A673 (cell line): Measurements from ENCODE around the gene HMCN2. TPM values are rescaled to one million over a fixed set of nuclear protein-coding genes. Genes with fewer than 3 reads are reported as not detected.

Source experiments
- Bru-seq: library from RNA; stranded (reverse); fragments of 400-500 nt; gene quantifications from one replicate; lab custom pipeline; 2021; lab: Mats Ljungman, UMichigan
- BruChase-seq, 2 experiments: library from RNA; stranded (reverse); fragments of 400-500 nt; gene quantifications; one replicate each; lab custom pipeline; 2021; lab: Mats Ljungman, UMichigan
- BruUV-seq: library from RNA; stranded (reverse); fragments of 400-500 nt; replicated peaks from 2 replicates; lab custom pipeline; 2021; lab: Mats Ljungman, UMichigan
- CTCF ChIA-PET: fragments of 300-600 bp; sonication (Branson Sonifier 250); formaldehyde crosslinking; loops from one replicate; lab custom pipeline; 2022; ENCODE audit warnings: antibody characterized with exemption; lab: Charles Lee
- POLR2A ChIA-PET: fragments of 300-600 bp; sonication (Branson Sonifier 250); formaldehyde crosslinking; loops from one replicate; lab custom pipeline; 2022; ENCODE audit warnings: antibody characterized with exemption; ENCODE audit not compliant: low non-redundant PET; lab: Charles Lee
- DNase-seq: peaks from one replicate; pipeline ENCODE4 v3.0.0-alpha.2; 2015; ENCODE audit warnings: low spot score
- H3K27ac ChIP-seq: fragments of 200-600 bp; sonication (generic); 2 replicates; pipeline ENCODE4 v1.5.1; 2016; ENCODE audit warnings: mixed run types, low read depth, mild to moderate bottlenecking, mixed read lengths, antibody characterized with exemption, low read length; ENCODE audit not compliant: poor library complexity, severe bottlenecking
- H3K27me3 ChIP-seq: fragments of 200-600 bp; sonication (generic); replicated peaks from 2 replicates; pipeline ENCODE4 v1.6.1; 2017; ENCODE audit warnings: mixed run types, low read depth, mild to moderate bottlenecking, mixed read lengths, antibody characterized with exemption, low read length; ENCODE audit not compliant: insufficient read depth, poor library complexity
- H3K36me3 ChIP-seq: fragments of 200-600 bp; sonication (generic); 2 replicates; pipeline ENCODE4 v1.6.1; 2016; ENCODE audit warnings: mixed run types, mild to moderate bottlenecking, mixed read lengths, antibody characterized with exemption, low read length; ENCODE audit not compliant: insufficient read depth, poor library complexity, severe bottlenecking
- H3K4me1 ChIP-seq: fragments of 200-600 bp; sonication (generic); 2 replicates; pipeline ENCODE4 v1.6.1; 2017; ENCODE audit warnings: mixed run types, mild to moderate bottlenecking, mixed read lengths, antibody characterized with exemption, low read length; ENCODE audit not compliant: insufficient read depth, poor library complexity, severe bottlenecking
- H3K4me3 ChIP-seq: fragments of 200-600 bp; sonication (generic); 2 replicates; pipeline ENCODE4 v1.5.1; 2016; ENCODE audit warnings: low read depth, mixed run types, mild to moderate bottlenecking, mixed read lengths, low read length; ENCODE audit not compliant: poor library complexity, severe bottlenecking
- H3K9me3 ChIP-seq: fragments of 200-600 bp; sonication (generic); 2 replicates; pipeline ENCODE4 v1.6.1; 2016; ENCODE audit warnings: mixed run types, low read depth, mild to moderate bottlenecking, mixed read lengths, antibody characterized with exemption, low read length; ENCODE audit not compliant: poor library complexity, severe bottlenecking
- EZH2 ChIP-seq: fragments of 200-600 bp; sonication (generic); IDR thresholded peaks from 2 replicates; pipeline ENCODE4 v1.6.1; 2017; ENCODE audit warnings: borderline replicate concordance, low read depth, mild to moderate bottlenecking, mixed read lengths, antibody characterized with exemption, low read length; ENCODE audit not compliant: poor library complexity, severe bottlenecking
- intact Hi-C: fragments of 100-400 bp; cut with micrococcal nuclease; formaldehyde crosslinking; loops from one replicate; pipeline ENCODE4 v1.10.0; 2022; ENCODE audit not compliant: unreplicated experiment
- long read RNA-seq: library from polyadenylated mRNA; stranded (forward); transcript quantifications from one replicate; pipeline ENCODE4 v2.0.0, GENCODE V29; 2022
- total RNA-seq: library from RNA; stranded (reverse); gene quantifications from 2 replicates; pipeline ENCODE4 v1.2.3, GENCODE V29; 2021
- TF ChIP-seq, protein P1 (sequence below): fragments of 300-800, 200-600 bp; sonication (generic); conservative IDR thresholded peaks from 2 replicates; pipeline ENCODE4 v1.5.1; 2017; ENCODE audit warnings: low read depth, mild to moderate bottlenecking, antibody characterized with exemption, low read length, moderate library complexity, mixed read lengths

Gene HMCN2, protein sequence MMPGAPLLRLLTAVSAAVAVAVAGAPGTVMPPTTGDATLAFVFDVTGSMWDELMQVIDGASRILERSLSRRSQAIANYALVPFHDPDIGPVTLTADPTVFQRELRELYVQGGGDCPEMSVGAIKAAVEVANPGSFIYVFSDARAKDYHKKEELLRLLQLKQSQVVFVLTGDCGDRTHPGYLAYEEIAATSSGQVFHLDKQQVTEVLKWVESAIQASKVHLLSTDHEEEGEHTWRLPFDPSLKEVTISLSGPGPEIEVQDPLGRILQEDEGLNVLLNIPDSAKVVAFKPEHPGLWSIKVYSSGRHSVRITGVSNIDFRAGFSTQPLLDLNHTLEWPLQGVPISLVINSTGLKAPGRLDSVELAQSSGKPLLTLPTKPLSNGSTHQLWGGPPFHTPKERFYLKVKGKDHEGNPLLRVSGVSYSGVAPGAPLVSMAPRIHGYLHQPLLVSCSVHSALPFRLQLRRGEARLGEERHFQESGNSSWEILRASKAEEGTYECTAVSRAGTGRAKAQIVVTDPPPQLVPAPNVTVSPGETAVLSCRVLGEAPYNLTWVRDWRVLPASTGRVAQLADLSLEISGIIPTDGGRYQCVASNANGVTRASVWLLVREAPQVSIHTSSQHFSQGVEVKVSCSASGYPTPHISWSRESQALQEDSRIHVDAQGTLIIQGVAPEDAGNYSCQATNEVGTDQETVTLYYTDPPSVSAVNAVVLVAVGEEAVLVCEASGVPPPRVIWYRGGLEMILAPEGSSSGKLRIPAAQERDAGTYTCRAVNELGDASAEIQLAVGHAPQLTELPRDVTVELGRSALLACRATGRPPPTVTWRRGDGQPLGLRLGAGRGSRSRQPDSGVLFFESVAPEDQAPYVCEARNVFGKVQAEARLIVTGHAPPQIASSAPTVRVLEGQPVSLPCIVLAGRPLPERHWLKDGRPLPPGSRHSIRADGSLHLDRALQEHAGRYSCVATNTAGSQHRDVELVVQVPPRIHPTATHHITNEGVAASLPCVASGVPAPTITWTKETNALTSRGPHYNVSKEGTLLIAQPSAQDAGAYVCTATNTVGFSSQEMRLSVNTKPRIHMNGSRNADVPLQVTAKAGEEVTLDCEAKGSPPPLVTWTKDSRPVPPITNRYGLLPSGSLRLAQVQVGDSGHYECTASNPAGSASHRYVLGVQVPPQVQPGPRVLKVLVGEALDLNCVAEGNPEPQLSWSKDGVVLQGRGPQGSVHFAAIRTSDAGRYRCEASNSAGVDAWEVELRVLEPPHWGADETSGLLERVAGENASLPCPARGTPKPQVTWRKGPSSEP (N-terminal part only)
- total RNA-seq (0.22 and 0.28 TPM in 2 replicates), Bru-seq, nascent RNA (percentile 6 among the genes with signal in this experiment), BruChase-seq, experiment 1, labeled RNA remaining after a 2-hour chase (percentile 5 among the genes with signal in this experiment), BruChase-seq, experiment 2, labeled RNA remaining after a 6-hour chase (percentile 7 among the genes with signal in this experiment)
- long read RNA-seq, result 0 reads

DNA sequence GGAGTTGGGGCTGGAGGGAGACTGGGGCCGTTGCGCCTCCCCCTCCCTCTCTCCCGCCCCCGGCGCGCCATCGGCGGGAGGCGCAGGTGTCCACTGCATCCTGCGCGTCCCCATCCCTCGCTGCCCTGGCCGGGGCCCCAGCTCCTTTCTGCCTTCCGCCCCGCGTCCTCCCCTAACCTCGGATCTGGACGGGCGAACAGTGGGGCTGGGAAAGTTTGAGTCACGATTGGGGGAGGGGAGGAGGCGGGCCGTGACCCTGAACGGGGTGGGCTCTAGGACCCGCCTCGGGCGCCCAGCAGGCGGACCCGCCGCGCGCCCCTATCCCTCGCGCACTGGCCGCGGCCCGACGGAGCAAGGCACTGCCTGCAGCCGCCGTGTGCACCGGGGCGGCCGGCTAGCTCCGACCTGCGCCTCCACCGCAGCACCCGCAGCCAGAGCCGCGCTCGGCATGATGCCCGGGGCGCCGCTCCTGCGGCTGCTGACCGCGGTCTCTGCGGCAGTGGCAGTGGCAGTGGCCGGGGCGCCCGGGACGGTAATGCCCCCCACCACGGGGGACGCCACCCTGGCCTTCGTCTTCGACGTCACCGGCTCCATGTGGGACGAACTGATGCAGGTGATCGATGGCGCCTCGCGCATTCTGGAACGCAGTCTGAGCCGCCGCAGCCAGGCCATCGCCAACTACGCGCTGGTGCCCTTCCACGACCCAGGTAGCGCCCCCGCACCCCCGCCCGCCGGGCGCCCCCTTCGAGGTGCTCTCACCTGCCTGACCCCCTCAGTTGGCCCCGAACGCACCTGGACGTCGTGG is at the start of gene HMCN2:
TSS of gene HMCN2 (plus strand) at position 330 of the 805 bp plus-strand sequence. CDS start at position 449, 119 bp downstream.
- peak within 1 kb of the TSS; percentile 15 for H3K4me3 ChIP-seq
- ChIA-PET CTCF (no interaction called here), POLR2A (no interaction called here)
- TF ChIP-seq, protein P1, sequence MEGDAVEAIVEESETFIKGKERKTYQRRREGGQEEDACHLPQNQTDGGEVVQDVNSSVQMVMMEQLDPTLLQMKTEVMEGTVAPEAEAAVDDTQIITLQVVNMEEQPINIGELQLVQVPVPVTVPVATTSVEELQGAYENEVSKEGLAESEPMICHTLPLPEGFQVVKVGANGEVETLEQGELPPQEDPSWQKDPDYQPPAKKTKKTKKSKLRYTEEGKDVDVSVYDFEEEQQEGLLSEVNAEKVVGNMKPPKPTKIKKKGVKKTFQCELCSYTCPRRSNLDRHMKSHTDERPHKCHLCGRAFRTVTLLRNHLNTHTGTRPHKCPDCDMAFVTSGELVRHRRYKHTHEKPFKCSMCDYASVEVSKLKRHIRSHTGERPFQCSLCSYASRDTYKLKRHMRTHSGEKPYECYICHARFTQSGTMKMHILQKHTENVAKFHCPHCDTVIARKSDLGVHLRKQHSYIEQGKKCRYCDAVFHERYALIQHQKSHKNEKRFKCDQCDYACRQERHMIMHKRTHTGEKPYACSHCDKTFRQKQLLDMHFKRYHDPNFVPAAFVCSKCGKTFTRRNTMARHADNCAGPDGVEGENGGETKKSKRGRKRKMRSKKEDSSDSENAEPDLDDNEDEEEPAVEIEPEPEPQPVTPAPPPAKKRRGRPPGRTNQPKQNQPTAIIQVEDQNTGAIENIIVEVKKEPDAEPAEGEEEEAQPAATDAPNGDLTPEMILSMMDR, result no peak
- peak; percentile 72 for TF ChIP-seq EZH2
- H3K4me1 ChIP-seq, result no peaks in the 10 kb centered on the region
- intact Hi-C loops, result no loop called here
- H3K27me3 ChIP-seq, result peaks cover 68% of the 10 kb centered on the region
- no peaks in the 10 kb centered on the region for H3K36me3 ChIP-seq
- H3K27ac ChIP-seq, result no peak within 1 kb of the TSS
- BruUV-seq, result no TSS peak
- H3K9me3 ChIP-seq, result no peaks in the 10 kb centered on the region
- no peak for DNase-seq

DNA sequence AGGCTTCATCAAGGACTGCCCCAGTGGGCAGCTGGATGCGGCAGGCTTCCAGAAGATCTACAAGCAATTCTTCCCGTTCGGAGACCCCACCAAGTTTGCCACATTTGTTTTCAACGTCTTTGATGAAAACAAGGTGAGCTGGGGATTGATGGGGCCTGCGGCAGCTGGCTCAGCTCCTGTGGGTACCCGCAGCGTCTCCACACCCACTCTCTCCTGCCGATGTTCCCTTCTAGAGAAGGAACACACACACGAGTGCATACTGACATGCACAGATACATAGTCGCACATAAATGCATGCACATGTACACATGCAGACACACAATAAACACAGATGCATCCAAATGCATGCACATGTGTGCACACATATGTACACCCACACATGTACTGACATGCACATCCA is 47.7 kb upstream of the HMCN2 start:
- POLR2A ChIA-PET, result no interaction called here
- no peak for DNase-seq
- CTCF ChIA-PET, result no interaction called here

More for the DNA sequence above, 47.7 kb upstream of the HMCN2 start:
- no TSS peak for BruUV-seq
- peaks cover 10% of the 10 kb centered on the region for H3K4me1 ChIP-seq
- H3K27me3 ChIP-seq, result no peaks in the 10 kb centered on the region
- H3K27ac ChIP-seq, result no peak overlapping the region
- intact Hi-C loops, result no loop called here
- H3K4me3 ChIP-seq, result no peak overlapping the region
- H3K9me3 ChIP-seq, result no peaks in the 10 kb centered on the region
- peaks cover 4% of the 10 kb centered on the region for H3K36me3 ChIP-seq
- TF ChIP-seq, protein P1, result no peak
- no peak for TF ChIP-seq EZH2
